Stimulated activated CD4-positive, alpha-beta T cell treated with anti-CD3 and anti-CD28 coated beads, Interleukin-15, amount 100 ng/mL, for 48 hours (primary cell): ENCODE measurements around the gene LTBP3.
A peak's percentile ranks its signal among the peaks of the same experiment; 100 is the strongest.

ENCODE experiments used
- DNase-seq, 2 donors: peaks; one replicate each; pipeline ENCODE4 v3.0.0-alpha.2; 2020; ENCODE audit warnings: low read depth in 2 of 2

LTBP3 gene

DNA sequence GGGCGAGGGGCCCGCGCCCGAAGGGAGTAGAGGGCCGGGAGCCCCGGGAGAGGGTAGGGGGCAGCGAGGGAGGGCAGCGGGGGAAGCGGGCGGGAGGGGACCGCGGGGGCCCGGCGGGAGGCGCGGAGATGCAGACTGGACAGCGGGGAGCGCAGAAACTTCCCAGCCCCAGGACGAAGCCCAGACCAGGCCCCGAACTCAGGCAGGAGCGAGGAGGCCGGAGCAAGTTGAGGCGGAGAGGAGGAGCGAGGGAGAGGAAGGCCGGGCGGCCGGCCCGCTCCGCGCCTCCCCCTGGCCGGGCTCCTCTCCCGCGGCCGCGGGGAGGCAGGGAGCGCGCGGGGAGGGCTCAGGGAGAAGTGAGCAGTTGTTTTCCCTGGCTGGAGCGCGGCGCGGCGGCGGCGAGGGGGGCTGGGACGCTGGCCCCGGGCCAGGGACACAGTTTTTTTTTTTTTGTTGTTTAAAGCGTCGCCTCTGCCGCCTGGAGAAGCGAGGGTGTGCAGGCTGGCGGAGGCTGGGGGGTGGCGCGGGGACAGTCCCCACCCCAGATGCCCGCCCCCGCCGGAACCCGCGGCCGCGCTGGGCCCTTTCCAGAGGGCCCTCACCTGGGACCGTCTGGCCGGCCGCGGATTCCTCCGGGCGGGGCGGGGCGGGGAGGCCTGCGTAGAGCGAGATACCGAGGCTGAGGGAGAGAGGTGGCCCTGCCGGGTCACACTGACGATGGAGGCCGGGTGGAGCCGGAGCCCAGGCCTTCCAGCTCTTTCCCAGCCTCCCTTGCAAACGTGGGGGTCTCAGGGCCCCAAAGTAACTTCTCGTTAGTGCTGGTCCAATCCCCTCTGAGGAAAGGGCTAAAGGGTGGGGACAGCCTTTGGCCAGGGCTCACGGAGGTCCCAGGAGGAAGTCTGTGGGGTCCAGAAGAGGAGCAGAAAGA lies at the start of gene LTBP3:
Gene LTBP3 (minus strand): TSS at position 358 of the 928 bp plus-strand sequence. CDS start 400 bp downstream, outside the sequence.
- DNase-seq = no peak

DNA sequence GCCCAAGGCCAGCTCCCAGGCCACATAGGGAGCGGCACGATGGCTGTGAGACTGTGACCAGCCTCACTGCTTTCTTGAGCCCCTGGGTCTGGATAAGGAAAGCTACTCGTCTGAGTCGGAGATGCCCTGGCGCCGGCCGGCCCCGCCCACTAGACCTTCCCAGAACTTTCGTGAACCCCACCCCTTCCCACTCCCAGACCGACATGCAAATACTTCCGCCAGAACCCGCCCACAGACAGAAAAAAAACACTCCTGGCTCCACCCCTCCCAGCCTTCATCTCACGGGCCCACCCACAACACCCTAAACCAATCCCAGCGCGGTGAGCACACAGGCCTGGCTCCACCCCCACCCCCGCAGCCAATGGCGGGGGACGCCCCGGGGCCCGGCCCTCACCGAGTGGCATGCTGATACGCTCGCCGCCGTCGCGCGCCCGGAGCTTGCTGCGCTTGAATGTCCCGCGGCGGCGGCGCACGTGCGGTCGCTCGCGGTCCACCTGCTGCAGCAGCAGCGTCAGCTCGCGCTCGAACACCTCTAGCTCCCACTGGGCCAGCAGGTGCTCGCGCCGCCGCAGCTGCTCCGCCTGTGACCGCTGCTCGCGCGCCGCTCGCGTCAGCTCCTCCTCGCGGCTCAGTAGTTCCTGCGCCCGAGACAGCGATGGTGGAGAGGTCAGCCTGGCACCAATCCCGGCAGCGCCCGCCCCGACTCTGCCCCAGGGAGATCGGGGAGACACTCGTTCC lies 48.9 kb upstream of the LTBP3 start:
- no peak for DNase-seq

DNA sequence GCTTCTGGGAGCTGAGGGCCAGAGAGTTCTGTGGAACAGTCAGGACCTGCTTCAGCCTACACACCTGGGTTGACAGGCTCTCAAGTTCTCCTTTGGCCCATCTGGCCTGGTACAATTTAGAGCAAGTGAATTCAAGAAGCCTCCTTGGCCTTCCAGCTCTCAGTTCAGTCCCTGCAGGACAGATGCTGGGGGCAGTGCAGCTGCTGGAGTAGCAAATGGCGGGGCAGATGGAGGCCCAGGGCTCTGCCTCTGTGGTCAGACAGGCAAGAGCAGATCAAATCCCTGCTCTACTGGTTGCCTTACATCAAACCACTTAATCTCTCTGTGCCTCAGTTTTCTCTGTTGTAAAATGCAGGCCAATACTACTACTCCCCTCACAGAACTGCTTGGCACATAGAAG lies 46.1 kb upstream of the LTBP3 start:
- no peak for DNase-seq

DNA sequence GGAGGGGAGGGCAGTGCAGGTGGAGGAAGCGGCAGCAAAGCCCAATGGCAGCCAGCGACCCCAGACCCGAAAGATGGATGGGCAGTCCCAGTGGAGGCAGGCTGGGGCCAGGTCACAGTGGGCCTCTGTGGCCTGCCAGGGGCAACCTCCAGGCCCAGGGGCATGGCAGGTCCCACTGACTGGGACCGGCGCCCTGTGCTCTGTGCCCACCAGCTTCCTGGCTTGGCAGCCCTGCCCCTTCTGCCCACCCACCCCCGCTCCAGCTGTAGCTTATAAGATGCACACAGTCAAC lies 41.7 kb upstream of the LTBP3 start:
- DNase-seq = no peak

DNA sequence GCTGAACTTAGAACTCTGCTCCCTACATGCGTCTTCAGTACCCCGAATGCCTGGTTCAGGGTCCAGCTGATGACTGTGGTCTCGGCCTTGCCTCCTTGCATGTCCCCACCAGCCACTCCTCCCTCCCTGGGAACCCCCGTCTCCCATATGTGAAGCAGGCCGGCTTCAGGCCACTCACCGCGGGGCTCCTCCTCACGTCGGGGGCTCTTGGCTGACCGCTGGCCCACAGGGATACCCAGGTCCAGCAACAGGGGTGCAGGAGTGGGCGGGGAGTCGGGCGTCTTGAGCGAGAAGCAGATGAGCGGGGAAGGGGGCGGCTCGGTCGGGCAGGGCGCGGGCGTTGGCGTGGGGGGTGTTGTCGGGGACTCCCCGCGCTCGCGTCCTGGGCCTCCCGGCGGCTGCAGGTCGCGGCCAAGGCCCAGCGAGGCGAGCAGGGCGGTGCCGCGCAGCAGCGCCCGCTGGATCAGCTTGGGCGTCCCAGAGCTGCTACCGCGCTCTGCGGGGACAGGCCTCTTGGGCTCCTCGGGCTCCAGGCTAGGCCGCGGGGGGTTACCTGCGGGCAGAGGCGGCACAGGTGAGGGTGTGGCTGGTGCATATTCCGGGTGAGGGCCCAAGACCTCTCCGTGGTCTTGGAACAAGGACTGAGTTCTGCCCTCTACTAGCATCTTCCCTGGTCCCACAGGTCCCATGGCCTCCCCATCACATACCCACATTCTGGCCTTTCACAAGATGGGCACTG lies 41.2 kb upstream of the LTBP3 start:
- DNase-seq = no peak

DNA sequence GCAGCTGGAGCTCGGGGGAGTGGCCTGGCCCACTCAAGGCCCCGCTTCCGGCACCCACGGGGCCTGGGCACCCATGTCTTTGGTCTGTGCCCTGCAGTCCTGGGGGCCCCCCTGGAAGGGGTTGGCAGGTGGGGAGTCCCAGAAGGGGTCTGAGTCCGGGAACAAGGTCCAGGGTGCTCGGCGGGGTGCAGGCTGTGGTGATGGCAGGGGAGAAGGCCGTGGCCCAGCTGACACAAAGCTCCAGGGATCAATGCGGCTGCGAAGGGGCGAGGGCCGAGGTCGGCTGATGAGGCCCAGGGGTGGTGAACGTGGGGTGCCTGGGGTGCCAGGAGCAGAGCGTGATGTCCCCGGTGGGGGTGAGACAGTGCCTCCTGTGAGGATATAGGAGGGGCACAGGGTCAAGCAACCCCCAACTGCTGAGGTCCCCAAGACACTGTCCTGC lies 40.1 kb upstream of the LTBP3 start:
- DNase-seq = no peak

DNA sequence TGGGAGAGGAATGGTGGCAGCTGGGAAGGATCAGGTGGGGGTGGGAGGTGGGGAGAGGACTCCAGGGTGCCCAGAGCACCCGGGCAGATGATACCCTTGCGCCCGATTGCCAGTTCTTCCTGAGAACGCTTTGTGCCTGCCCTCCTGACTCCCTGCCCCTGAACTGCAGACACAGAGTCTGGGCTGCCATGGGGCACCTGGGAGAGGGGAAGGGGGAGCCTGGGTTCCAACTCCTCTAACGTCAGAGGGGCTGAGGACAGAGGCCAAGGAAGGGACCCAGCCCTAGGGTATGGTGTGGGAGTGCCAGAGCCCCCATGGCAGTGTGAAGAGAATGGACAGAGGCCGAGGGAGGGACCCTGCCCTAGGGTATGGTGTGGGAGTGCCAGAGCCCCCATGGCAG lies 38.4 kb upstream of the LTBP3 start:
- no peak for DNase-seq

DNA sequence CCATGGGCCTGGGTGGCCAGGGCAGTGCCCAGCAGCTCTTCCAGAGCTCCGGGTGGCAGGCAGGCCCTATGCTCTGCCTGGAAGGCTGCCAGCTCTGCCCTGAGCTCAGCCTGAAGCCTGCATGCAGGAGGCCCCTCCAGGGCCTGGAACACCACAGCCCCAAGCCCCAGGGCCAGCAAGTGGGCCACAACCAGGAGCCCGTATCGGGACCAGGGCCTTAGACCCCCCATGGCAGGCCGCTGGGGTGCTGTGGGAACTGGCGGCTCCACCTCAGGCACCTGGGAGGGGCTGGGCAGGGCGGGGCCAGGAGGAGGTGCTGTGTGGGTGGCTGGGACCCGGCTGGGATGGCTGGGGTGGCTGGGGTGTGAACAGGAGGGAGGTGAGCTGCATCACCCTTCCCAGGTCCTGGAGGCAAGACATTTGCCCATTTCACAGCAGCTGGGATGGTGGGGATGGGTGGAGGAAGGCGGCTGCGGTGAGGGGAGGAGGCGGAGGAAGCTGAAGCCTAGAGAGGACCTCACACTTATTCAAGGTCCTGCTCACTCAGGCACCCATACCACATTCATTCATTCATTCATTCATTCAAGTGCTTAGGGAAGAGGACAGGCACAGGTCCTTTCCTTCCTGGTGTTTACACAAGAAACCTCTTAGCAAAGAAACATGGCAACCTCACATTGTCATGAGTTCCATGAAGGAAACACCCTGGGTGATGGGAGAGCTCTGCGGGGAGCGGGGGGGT lies 37.6 kb upstream of the LTBP3 start, which contains the start of gene KCNK7:
Gene KCNK7 (minus strand): TSS at position 258 of the 739 bp plus-strand sequence. CDS start 28 bp downstream, at position 230.
- DNase-seq = no peak

DNA sequence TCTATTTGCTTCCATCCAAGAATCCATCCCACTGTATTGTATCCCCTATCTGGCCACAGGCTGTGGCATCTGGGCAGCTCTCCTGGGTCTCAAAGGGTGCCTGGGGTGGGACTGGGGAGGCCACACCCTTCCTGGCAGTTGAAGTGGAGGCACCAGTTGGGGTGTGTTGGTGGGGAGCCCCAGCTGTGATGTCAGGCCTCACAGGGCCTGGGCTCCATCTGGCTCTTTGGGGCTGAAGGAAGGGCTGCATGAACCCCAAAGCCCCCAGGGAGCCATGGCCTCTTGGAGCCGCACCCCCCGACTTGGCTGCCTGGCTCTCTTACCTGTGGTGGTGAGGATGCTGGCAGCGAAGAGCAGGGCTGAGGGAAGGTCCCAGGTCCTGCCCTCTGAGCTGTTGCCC lies 37.0 kb upstream of the LTBP3 start:
- no peak for DNase-seq

DNA sequence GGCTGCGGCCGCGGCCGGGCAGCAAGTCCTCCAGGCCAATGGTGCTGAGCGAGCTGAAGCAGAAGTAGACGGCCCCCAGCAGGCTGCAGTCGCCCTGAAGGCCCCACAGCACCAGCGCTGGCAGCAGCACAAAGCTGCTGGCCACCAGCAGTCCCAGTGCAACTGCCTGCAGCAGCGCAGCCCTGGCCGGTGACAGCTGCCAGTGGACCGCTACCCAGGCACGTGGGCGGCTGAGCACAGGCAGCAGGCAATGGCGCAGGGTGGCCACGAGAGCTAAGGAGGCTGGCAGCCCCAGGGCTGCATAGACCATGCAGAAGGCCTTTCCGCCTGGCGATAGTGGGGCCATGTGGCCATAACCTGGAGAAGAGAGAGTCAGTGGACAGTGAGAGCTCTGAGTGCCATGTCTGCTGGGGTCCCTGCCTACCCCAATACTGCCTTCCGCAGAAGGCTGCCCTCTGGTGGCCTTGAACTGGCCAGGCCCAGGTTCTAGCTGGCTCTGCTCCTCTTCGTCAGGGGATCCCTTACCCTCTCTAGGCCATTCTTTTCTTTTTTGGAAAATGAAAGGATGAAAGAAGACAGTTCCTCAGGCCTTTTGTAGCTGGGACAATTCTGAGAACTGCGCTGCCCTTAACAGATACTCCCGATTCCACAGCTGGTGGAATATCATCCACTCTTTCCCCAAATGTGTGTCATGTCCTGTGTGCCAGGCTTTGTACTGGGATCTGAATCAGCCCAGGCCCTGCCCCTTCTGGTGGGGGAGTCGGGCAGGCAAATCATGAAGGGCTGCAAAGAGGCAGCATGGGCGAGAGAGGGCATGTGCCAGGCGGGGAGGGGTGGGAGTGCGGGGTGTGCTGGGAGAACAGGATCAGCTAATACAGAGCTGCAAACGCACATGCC lies 35.6 kb upstream of the LTBP3 start:
- DNase-seq = no peak

DNA sequence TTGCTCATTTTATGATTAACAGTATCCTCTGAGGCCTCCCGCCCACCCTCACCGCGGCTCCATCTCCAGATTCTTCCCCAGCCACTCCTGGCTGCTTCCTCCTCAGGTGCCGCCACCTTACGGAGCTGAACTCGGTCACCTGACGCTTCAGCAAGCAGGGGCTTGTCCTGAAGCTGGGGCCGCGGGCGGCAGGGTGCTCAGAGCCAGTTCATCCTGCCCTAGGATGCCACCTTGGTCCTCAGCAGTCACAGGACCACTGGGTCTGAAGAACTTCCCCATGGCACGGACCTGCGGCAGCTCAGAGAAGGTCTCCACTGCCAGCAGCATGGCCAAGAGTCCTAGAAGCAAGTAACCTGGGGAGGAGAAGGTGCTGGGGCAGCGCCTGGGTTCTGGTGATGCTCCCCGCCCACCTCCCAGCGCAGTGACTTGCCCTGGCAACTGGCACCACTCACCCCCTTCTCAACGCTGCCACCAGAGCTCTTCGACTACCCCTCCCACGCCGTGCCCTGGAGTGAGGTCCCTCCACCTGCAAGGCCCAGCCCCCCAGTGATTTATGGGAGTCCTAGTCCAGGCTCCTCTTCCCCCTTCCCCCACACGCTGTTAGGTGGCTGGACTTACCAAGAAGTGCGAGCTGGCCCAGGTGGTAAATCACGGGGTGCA lies 34.8 kb upstream of the LTBP3 start:
- no peak for DNase-seq

DNA sequence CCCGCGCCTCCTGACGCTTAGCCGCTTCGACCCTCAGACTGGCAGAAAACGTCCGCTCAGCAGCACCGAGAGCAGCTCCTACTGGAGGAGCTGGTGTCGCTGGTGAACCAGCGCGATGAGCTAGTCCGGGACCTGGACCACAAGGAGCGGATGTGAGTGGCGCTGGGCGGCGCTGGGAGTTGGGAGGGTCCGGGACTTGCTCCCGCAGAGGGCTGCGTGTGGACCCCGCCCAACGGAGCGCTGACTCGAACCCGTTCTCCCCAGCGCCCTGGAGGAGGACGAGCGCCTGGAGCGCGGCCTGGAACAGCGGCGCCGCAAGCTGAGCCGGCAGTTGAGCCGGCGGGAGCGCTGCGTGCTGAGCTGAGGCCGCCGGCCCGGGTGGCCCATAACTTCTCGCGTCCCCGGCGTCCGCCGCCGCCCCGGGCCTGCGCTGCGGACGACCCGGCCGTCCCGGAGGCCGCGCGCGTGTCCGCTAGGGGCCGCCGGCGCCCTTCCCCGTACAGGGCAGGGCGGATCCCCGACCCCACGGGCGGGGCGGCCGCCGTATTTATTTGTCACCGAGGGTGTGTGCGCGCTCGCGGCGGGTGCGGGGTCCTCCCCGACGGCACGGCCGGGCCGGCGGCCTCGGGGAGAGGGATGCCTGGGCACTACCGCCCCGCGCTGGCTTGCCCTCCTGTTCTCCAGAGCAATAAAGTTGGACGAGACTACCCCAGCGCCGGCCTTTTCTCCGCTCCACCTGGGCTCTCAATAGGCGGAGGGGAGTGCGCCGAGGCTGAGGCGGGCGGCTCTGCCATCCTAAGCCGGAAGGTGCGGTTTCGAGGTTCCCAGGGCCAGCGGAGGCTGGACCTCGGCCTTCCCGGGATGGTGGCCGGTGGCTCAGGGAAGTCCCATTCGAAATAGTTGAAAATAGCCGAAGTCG lies 34.0 kb upstream of the LTBP3 start:
- DNase-seq = no peak

DNA sequence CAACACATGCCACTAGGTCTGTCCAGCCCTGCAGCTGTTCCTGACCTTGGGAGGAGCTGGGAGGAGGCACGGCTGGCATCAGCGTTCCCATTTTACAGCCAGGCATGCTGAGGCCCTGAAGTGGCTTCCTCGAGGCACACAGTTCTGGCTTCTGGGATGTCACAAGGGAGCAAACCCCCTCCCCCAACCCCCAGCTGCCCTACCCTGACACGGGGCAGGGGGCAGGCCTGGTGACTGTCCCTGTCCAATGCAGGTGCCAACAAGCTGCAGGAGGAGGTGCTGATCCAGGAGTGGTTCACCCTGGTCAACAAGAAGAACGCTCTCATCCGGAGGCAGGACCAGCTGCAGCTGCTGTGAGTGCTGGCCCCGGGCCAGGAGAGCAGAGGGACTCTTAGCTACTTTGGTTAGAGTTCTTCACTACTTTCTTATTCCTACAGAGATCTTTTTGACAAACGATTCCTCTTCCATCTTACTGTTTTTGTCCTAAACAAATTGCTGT lies 32.1 kb upstream of the LTBP3 start:
- DNase-seq = no peak

DNA sequence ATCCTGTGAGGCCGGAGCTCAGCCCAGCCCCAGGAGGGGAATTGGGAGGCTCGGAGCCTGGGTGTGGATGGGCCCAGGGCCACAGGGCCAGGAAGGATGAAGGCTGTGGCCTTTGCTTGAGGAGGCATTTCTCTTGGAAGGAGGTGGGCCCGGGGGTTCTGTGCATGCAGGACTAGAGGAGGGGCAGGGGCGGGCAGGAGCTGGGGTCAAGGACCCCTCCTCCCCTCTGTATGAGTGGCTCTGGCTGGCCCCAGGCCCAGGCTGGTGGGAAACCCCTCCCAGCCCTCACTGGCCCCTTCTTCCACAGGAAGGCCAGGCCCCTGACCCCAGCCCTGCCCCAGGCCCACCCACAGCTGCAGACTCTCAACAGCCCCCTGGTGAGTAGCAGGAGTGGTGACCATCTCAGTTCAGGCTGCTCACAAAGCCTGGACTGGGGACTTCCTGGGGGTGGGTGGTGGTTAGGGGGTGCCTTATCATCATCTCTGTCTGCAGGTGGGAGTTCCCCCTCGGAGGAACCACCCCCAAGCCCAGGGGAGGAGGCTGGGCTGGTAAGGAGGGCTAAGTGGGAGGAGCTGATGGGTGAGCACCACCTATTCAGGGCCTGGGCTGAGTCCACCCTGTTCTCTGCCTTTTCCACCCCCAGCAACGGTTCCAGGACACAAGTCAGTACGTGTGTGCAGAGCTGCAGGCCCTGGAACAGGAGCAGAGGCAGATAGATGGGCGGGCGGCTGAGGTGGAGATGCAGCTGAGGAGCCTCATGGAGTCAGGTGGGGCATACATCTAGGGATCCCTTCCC lies 31.5 kb upstream of the LTBP3 start:
- no peak for DNase-seq

DNA sequence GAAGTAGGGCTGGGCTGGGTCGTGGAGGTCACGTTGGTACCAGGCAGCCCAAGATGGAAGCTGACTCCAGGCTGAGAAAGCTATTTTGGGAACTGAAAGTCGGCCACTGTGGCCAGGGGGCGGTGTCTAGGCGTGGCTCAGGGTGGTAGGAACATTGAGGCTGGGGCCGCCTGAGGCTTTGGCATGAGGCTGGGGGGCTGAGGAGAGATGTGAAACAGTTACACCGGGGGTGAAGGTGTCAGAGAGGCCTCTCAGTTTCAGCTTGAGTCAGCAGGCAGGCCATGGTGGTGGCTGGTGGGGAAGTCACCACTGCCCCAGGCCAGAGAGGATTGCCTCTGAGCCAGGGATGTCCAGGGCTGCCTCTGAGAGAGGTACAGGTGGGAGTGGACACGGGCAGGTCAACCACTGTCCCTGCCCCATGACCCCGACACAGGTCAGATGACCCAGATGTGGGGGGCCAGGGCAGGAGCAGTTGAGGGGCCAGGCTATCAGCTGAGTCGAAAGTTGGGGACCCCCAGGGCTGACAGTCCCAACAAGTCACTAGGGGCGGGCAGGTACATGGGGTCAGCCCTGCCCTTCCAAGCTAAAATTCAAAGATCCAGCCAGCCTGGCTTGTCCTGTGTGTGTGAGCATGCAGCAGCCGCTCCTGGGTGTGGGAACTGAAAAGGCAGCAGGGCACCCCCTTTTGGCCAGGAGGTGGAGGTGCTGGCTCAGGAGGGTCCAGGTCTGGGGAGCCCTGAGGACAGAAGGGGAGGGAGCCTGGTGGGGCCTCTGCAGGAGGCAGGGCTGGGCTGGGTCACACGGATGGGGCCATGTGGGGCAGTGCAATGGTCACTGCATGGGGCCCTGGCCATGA lies 30.3 kb upstream of the LTBP3 start:
- peak; percentile 70 to 75 for DNase-seq

DNA sequence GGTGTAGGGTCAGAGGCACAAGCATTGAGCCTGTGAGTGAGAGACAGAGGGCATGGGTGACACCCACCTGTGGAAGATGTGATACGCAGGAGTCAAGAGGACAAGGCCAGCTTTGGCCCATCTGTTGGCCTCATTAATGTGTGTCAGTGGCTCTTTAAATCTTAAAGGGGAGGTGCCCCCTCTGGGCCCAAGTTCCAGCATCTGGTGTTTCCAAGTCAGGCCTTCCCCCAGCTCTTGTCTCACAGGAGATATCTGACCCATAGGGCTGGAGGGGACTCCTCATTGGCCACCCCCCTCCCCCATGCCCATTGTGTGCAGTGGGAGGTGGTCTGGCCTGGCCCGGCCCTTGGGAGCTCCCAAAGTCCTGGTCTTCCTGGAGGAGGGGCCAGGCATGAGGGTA lies 28.5 kb upstream of the LTBP3 start:
- no peak for DNase-seq

DNA sequence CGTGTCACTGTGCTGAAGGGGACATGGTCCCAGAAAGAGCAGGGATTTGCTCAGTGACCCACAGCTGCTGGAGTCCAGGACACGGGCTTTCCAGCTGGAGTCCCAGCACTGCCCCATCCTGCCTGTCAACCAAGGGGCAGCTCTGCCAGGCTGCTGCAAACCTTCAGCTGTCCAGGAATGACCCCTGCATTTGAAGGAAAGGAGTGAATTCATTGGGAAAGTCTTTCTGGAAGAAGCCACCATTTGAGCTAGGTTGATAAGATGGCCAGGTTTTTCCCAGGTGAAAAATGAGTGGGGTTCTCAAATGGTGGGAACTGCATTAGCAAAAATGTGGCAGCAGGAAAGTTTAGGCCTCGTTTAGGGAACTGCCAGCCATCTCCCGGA lies 28.1 kb upstream of the LTBP3 start:
- DNase-seq = no peak
